Parathyroid adenoma (tissue), 2 donors: Measurements from ENCODE around the gene MYL2.

ENCODE experiments used
- H2AFZ ChIP-seq: fragments of 300-600 bp; sonication (generic); one replicate; pipeline ENCODE4 v1.7.0; 2017; ENCODE audit warnings: antibody characterized with exemption, mild to moderate bottlenecking
- H3K27ac ChIP-seq: fragments of 300-600 bp; sonication (generic); one replicate; pipeline ENCODE4 v1.7.0; 2017
- H3K27me3 ChIP-seq: fragments of 300-600 bp; sonication (generic); one replicate; pipeline ENCODE4 v1.7.0; 2017; ENCODE audit warnings: low read length; ENCODE audit not compliant: control insufficient read depth, insufficient read depth
- H3K36me3 ChIP-seq: fragments of 300-600 bp; sonication (generic); one replicate; pipeline ENCODE4 v1.7.0; 2017; ENCODE audit warnings: low read length; ENCODE audit not compliant: control insufficient read depth, insufficient read depth
- H3K4me1 ChIP-seq: fragments of 300-600 bp; sonication (generic); one replicate; pipeline ENCODE4 v1.7.0; 2017; ENCODE audit warnings: control low read depth
- H3K4me2 ChIP-seq: fragments of 300-600 bp; sonication (generic); one replicate; pipeline ENCODE4 v1.7.0; 2017; ENCODE audit warnings: low read length
- H3K4me3 ChIP-seq: fragments of 300-600 bp; sonication (generic); one replicate; pipeline ENCODE4 v1.7.0; 2017; ENCODE audit warnings: low read depth, low read length
- H3K79me2 ChIP-seq: fragments of 300-600 bp; sonication (generic); one replicate; pipeline ENCODE4 v1.7.0; 2017; ENCODE audit warnings: control low read depth
- H3K9ac ChIP-seq: fragments of 300-600 bp; sonication (generic); one replicate; pipeline ENCODE4 v1.7.0; 2017; ENCODE audit warnings: mild to moderate bottlenecking
- H3K9me3 ChIP-seq: fragments of 300-600 bp; sonication (generic); one replicate; pipeline ENCODE4 v1.7.0; 2017; ENCODE audit warnings: low read length; ENCODE audit not compliant: control insufficient read depth
- CTCF ChIP-seq: fragments of 300-600 bp; sonication (generic); IDR thresholded peaks from one replicate; pipeline ENCODE4 v1.7.0; 2017; ENCODE audit warnings: antibody characterized with exemption, mild to moderate bottlenecking
- donor health status: primary hyperparathyroidism.

MYL2 gene

GRCh38 chr12:110923692-110924334 lies 3.4 kb upstream of the MYL2 start:
- no peaks in the 10 kb centered on the region for H3K4me1 ChIP-seq
- no peak overlapping the region for H2AFZ ChIP-seq
- TF ChIP-seq CTCF = no peak
- no peak overlapping the region for H3K27ac ChIP-seq
- no peaks in the 10 kb centered on the region for H3K27me3 ChIP-seq
- H3K4me2 ChIP-seq = no peak overlapping the region
- no peaks in the 10 kb centered on the region for H3K36me3 ChIP-seq
- H3K4me3 ChIP-seq = no peak overlapping the region
- H3K9me3 ChIP-seq = no peaks in the 10 kb centered on the region
- H3K79me2 ChIP-seq = no peaks in the 10 kb centered on the region
- no peak overlapping the region for H3K9ac ChIP-seq

GRCh38 chr12:110923192-110923591 lies 2.8 kb upstream of the MYL2 start:
- H3K9me3 ChIP-seq = no peaks in the 10 kb centered on the region
- H3K79me2 ChIP-seq = no peaks in the 10 kb centered on the region
- H3K4me3 ChIP-seq = no peak overlapping the region
- H3K27me3 ChIP-seq = no peaks in the 10 kb centered on the region
- H3K9ac ChIP-seq = no peak overlapping the region
- no peak overlapping the region for H3K4me2 ChIP-seq
- no peak overlapping the region for H2AFZ ChIP-seq
- H3K36me3 ChIP-seq = no peaks in the 10 kb centered on the region
- H3K27ac ChIP-seq = no peak overlapping the region
- no peak for TF ChIP-seq CTCF
- H3K4me1 ChIP-seq = no peaks in the 10 kb centered on the region

- H3K9ac ChIP-seq = no peak overlapping the region
- H3K79me2 ChIP-seq = no peaks in the 10 kb centered on the region
- no peak overlapping the region for H2AFZ ChIP-seq
- no peaks in the 10 kb centered on the region for H3K9me3 ChIP-seq
- H3K4me3 ChIP-seq = no peak overlapping the region
- no peak overlapping the region for H3K27ac ChIP-seq
- H3K4me2 ChIP-seq = no peak overlapping the region
- H3K36me3 ChIP-seq = no peaks in the 10 kb centered on the region
- TF ChIP-seq CTCF = no peak
- no peaks in the 10 kb centered on the region for H3K27me3 ChIP-seq
- no peaks in the 10 kb centered on the region for H3K4me1 ChIP-seq
Measured at GRCh38 chr12:110922652-110923051, 2.3 kb upstream of the MYL2 start.

- H3K4me2 ChIP-seq = no peak overlapping the region
- no peaks in the 10 kb centered on the region for H3K27me3 ChIP-seq
- no peak for TF ChIP-seq CTCF
- no peaks in the 10 kb centered on the region for H3K9me3 ChIP-seq
- no peak overlapping the region for H3K27ac ChIP-seq
- H3K36me3 ChIP-seq = no peaks in the 10 kb centered on the region
- H3K79me2 ChIP-seq = no peaks in the 10 kb centered on the region
- no peak overlapping the region for H3K9ac ChIP-seq
- no peak overlapping the region for H3K4me3 ChIP-seq
- no peak overlapping the region for H2AFZ ChIP-seq
- no peaks in the 10 kb centered on the region for H3K4me1 ChIP-seq
Measured at GRCh38 chr12:110921262-110921661, 883 bp upstream of the MYL2 start.

- Histone ChIP-seq H3K9ac (no peak overlapping the region), H2AFZ (no peak overlapping the region), H3K36me3 (no peaks in the 10 kb centered on the region), H3K27ac (no peak overlapping the region), H3K79me2 (no peaks in the 10 kb centered on the region), H3K4me3 (no peak overlapping the region), H3K9me3 (no peaks in the 10 kb centered on the region), H3K4me2 (no peak overlapping the region), H3K4me1 (no peaks in the 10 kb centered on the region), H3K27me3 (no peaks in the 10 kb centered on the region)
- TF ChIP-seq CTCF = no peak
Measured at GRCh38 chr12:110919720-110920119, 659 bp downstream of the MYL2 start.
